ENCODE results near the gene PLA2G4E. TPM values are rescaled to one million over a fixed set of nuclear protein-coding genes. Genes with fewer than 3 reads are reported as not detected.
A peak's percentile ranks its signal among the peaks of the same experiment; 100 is the strongest.

Gene PLA2G4E
- total and polyA plus RNA-seq, 2 of the 13 experiments (the other 11 are each of a cell fraction or from before 2014, with no cell fraction given), result not detected

DNA sequence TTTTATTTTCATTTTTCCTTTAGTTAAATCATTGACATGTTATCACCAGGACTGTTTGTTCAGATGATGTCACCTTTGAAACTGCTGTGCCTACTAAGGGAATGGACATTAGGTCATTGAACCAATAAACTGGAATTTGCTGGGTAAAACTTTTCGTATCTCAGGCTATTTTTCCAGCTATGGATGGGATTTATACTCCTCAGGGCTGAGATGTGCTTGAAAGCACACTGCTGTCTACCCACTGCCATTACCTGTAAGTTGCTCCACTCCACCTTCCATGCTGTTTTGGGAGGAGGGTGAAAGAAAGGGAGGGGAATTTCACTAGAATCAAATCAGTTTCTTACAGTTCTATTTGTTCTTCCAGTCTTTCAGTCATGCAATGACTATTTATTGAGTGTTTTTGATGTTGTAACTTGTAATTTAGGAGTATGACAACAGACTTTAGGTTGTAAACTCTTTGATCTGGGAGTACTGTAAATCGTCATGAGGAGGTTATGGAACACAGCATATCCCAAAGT is 59.8 kb downstream of the PLA2G4E start:
- H3K27me3 ChIP-seq (ENCODE audit: control insufficient read depth in 1 of 2, insufficient read depth in 2 of 2, low read length in 2 of 2), result no peaks in the 10 kb centered on the region
- H3K36me3 ChIP-seq (replicated peaks in 1 of 2; ENCODE audit: control insufficient read depth in 1 of 2, insufficient read depth in 2 of 2, low read length in 2 of 2), result no peaks in the 10 kb centered on the region
- DNase-seq (ENCODE audit: low spot score) (peak; percentile 79), FAIRE-seq (peak; percentile 66), ATAC-seq (peak; percentile 83)
- peaks cover 27% of the 10 kb centered on the region for H3K4me1 ChIP-seq (ENCODE audit: insufficient read depth, low read length)
- H3K27ac ChIP-seq (ENCODE audit: extremely low read length, insufficient read depth, low read length), result peak overlapping the region; percentile 67
- peak overlapping the region; percentile 64 for H3K4me2 ChIP-seq (ENCODE audit: low read depth, low read length)
- ChIA-PET POLR2A (interaction anchor here (0.6 to 3.6 kb wide), 4 partner anchors 9 to 76 kb away, joined by 3 to 27 read pairs (median 4); partner anchors contain the start of gene EHD4), CTCF (ENCODE audit: low intra/inter-chr PET ratio, low total read pairs) (no interaction called here)
- 0% methylated on average over 2 of the region's 2 CpGs for WGBS (ENCODE audit: low lambda C conversion rate)
- in situ Hi-C loops (cut with HindIII; ENCODE audit: extremely low pct_ligation_motif_present, low pct_unique_long_range_greater_than_20kb), result no loop called here
- BruUV-seq (replicated peaks), result no TSS peak
- intact Hi-C loops (cut with micrococcal nuclease; ENCODE audit: unreplicated experiment), result no loop called here
- peak overlapping the region; percentile 58 for H3K9ac ChIP-seq (ENCODE audit: insufficient read depth, low read depth, low read length)
- H4K20me1 ChIP-seq (ENCODE audit: insufficient read depth, low read length), result no peaks in the 10 kb centered on the region
- peak overlapping the region; percentile 46 for H2AFZ ChIP-seq (ENCODE audit: low read length)
- H3K4me3 ChIP-seq (replicated peaks in 1 of 3; ENCODE audit: insufficient read depth in 1 of 3, low read depth in 2 of 3, low read length in 3 of 3), result peak overlapping the region in 1 of 3 experiments; percentile 45; a peak in 2 of 6 replicates
- peaks cover 3% of the 10 kb centered on the region for H3K79me2 ChIP-seq (ENCODE audit: insufficient read depth, low read length)
- H3K9me3 ChIP-seq (ENCODE audit: low read length), result no peaks in the 10 kb centered on the region
- TF ChIP-seq MYNN (CRISPR knock-in tag; IDR thresholded peaks at IDR 0.05; ENCODE audit: low read depth) (no peak), TARDBP (CRISPR knock-in tag; IDR thresholded peaks at IDR 0.05) (no peak), ZFYVE20 (CRISPR knock-in tag; IDR thresholded peaks at IDR 0.05; ENCODE audit: borderline replicate concordance, low read depth) (no peak), ZBTB1 (CRISPR knock-in tag; IDR thresholded peaks at IDR 0.05; ENCODE audit: borderline replicate concordance) (no peak), ZNF615 (CRISPR knock-in tag; IDR thresholded peaks at IDR 0.05; ENCODE audit: borderline replicate concordance) (no peak), SOX5 (CRISPR knock-in tag; IDR thresholded peaks at IDR 0.05; ENCODE audit: borderline replicate concordance) (peak; percentile 16; the same call in 1 of the 2 replicates), CBX5 (CRISPR knock-in tag; IDR thresholded peaks at IDR 0.05; ENCODE audit: borderline replicate concordance) (no peak), CREM (IDR thresholded peaks at IDR 0.05) (peak; percentile 40; the same call in 1 of the 2 replicates), CREM (CRISPR knock-in tag; IDR thresholded peaks at IDR 0.05) (no peak), SIX1 (CRISPR knock-in tag; IDR thresholded peaks at IDR 0.05; ENCODE audit: borderline replicate concordance) (0 out of 2 replicates have a peak, but pooled peaks have one; percentile 13), ZSCAN29 (CRISPR knock-in tag; conservative IDR thresholded peaks at IDR 0.05) (0 out of 2 replicates have a peak, but pooled peaks have one; percentile 51), ZNF644 (CRISPR knock-in tag; IDR thresholded peaks at IDR 0.05; ENCODE audit: low read depth) (0 out of 2 replicates have a peak, but pooled peaks have one; percentile 45), ZC3H13 (CRISPR knock-in tag; IDR thresholded peaks at IDR 0.05) (no peak), HDAC1 (CRISPR knock-in tag; IDR thresholded peaks at IDR 0.05) (no peak), MEIS2 (CRISPR knock-in tag; IDR thresholded peaks at IDR 0.05) (no peak), PHF8 (CRISPR knock-in tag; IDR thresholded peaks at IDR 0.05) (no peak), TRIM24 (CRISPR knock-in tag; IDR thresholded peaks at IDR 0.05) (no peak), ZNF879 (CRISPR knock-in tag; IDR thresholded peaks at IDR 0.05) (no peak), ZNF446 (CRISPR knock-in tag; IDR thresholded peaks at IDR 0.05) (no peak), FOXA1 (IDR thresholded peaks at IDR 0.05) (no peak), FOXA1 (CRISPR knock-in tag; IDR thresholded peaks at IDR 0.05) (peak; percentile 54; the same call in 1 of the 2 replicates), SPEN (CRISPR knock-in tag; IDR thresholded peaks at IDR 0.05; ENCODE audit: low read depth) (no peak), HOXA3 (CRISPR knock-in tag; IDR thresholded peaks at IDR 0.05) (peak; percentile 23; the same call in 1 of the 2 replicates)
- TF ChIP-seq, protein P1, sequence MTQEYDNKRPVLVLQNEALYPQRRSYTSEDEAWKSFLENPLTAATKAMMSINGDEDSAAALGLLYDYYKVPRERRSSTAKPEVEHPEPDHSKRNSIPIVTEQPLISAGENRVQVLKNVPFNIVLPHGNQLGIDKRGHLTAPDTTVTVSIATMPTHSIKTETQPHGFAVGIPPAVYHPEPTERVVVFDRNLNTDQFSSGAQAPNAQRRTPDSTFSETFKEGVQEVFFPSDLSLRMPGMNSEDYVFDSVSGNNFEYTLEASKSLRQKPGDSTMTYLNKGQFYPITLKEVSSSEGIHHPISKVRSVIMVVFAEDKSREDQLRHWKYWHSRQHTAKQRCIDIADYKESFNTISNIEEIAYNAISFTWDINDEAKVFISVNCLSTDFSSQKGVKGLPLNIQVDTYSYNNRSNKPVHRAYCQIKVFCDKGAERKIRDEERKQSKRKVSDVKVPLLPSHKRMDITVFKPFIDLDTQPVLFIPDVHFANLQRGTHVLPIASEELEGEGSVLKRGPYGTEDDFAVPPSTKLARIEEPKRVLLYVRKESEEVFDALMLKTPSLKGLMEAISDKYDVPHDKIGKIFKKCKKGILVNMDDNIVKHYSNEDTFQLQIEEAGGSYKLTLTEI (CRISPR knock-in tag; conservative IDR thresholded peaks at IDR 0.05), result no peak
- TF ChIP-seq, protein P2, sequence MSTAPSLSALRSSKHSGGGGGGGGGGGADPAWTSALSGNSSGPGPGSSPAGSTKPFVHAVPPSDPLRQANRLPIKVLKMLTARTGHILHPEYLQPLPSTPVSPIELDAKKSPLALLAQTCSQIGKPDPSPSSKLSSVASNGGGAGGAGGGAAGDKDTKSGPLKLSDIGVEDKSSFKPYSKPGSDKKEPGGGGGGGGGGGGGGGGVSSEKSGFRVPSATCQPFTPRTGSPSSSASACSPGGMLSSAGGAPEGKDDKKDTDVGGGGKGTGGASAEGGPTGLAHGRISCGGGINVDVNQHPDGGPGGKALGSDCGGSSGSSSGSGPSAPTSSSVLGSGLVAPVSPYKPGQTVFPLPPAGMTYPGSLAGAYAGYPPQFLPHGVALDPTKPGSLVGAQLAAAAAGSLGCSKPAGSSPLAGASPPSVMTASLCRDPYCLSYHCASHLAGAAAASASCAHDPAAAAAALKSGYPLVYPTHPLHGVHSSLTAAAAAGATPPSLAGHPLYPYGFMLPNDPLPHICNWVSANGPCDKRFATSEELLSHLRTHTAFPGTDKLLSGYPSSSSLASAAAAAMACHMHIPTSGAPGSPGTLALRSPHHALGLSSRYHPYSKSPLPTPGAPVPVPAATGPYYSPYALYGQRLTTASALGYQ (CRISPR knock-in tag; IDR thresholded peaks at IDR 0.05), result 0 out of 2 replicates have a peak, but pooled peaks have one; percentile 31

Measured in HepG2 (cell line).